HG03342 (cell line): Measurements from ENCODE around the gene MLST8.
A peak's percentile ranks its signal among the peaks of the same experiment; 100 is the strongest.

Experiments used
- ATAC-seq: cut with Tn5 transposase; IDR thresholded peaks from one replicate; pipeline ENCODE4 v1.9.1; 2021; ENCODE audit warnings: mild to moderate bottlenecking, moderate library complexity; ENCODE audit not compliant: unreplicated experiment

Gene MLST8

DNA sequence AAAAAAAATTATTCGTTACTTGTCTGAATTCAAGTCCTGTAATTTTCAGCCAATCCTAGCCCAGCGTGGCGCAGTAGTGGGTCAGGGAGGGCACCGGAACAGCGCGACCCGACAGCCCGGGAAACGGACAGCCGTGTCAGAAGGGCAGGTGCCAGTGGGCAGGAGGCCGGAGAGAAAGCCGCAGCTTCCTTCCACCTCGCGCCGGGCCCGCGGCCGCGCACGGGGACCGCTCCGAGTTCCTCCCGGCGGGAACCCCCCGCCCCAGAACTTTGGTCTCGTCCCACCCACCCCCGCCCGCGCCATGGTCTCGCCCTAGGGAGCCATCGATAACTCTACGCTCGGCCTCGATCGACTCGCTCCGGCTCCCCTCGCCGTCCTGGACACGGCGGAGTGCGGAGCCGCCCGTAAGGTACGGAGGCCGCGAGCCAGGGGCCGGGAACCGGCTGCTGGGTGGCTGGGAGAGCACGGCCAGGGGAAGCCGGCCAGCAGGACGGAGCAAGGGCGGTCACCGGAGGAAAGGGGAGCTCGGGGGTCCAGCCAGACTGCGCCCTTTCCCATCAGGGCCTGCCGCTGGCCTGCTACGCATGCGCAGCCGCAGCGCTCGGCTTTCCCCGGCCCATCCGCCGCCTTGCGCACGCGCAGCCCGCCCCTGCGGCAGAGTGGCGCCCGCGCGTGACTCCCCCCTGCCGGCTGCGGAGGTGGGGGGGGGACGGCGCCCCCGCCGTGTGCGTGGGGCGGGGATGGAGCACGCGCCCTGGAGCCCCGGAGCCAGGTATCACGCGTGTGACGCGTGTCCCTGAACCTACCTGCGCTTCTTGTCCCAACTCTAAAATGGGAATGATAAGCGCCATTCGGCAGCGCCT lies at the start of gene MLST8:
TSS of gene MLST8 (plus strand) at position 351 of the 863 bp plus-strand sequence. CDS start 632 bp downstream, outside the sequence.
- ATAC-seq = peak; percentile 71

- ATAC-seq = no peak
Observed at GRCh38 chr16:2155977-2156848, 49.0 kb upstream of the MLST8 start.

GRCh38 chr16:2156849-2157224 lies 48.4 kb upstream of the MLST8 start:
- ATAC-seq = no peak

GRCh38 chr16:2157480-2158261 lies 47.6 kb upstream of the MLST8 start:
- no peak for ATAC-seq

DNA sequence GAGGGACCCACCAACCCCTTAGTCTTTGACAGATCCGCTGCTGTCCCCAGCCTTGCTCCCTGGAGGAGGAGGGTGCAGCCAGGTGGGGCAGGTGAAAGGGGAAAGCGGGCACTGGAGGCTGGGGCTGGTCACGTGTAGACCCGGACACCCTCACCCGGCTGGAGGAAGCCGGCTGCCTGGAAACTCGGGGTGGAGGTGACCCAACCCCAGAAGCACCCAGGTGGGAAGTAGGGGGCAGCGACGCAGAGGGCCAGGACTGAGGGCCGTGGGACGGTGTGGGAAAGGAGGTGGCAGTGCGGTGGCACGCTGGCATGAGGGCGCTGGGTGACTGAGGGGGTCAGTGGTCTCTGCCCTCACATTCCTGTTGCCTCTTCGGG lies 47.0 kb upstream of the MLST8 start:
- ATAC-seq = no peak

- no peak for ATAC-seq
Observed at GRCh38 chr16:2159175-2159838, 45.9 kb upstream of the MLST8 start.

DNA sequence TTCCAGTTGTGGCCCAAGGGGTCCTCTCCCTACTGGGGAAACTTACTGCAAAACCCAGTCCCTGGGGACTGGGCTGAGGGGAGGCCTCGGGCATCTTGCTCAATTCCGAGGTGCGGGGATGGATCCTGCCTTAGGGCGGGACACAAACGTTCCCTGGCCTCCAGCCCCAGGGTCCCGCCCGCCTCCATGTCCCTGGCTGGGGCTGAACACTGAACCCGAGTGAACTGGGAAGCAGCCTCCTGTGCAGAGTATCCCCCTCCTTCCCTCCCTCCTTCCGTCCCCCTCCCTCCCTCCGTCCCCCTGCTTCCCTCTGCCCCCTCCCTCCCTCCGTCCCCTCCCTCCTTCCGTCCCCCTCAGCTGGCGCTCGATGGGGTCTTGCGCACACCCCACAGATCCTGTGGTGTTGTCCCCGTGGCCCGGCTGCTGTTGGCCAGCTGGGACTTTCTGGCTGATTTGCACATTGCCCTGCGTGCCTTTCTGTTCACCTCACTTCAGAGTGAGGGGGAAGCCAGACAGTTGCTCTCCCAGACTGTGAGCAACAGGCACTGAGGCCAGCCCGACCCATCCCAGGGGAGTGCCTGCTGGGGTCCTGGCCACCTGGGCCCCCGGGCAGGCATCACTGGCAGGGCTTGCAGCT lies 44.2 kb upstream of the MLST8 start:
- ATAC-seq = no peak

DNA sequence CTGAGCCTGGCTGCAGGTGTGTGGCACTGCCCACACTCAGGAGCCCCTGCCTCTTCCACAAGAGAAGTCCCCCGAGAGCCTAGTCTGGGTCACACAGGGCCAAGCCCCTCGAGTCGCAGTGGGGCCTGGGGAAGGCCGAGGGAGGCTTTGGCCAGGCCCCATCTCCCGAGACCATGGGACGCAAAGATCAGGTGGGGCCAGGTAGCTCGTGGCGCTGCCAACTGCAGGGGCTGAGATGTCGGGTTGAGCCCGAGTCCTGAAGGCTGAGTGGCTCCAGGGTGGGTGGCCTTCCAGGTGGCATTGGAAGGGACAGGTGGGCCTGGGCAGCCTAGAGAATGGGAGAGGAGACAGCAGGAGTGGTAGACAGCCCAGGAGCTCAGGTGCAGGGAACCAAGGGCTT lies 43.3 kb upstream of the MLST8 start:
- ATAC-seq = no peak

DNA sequence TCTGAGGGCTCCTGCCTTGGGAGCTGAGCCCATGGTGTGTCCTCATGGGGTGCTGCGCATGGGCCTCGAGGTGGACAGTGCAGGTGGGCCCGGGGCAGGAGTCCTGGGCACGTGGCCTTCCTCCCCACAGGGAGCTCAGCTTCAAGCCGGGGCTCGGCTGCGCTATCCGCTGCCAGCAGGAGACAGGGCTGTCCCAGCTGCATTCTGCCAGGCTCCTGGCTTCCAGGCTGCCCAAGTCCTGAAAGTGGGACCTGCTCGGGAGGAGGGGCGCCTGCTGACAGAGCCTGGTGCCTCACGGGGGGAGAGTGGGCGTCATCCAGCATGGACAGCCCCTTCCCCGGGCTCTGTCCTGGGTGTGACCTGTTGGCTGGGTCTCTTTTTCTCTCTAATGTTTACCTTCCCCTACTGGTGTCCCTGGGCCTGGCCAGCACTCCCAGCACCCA lies 42.6 kb upstream of the MLST8 start:
- ATAC-seq = no peak

- no peak for ATAC-seq
Observed at GRCh38 chr16:2163211-2163881, 41.9 kb upstream of the MLST8 start.

DNA sequence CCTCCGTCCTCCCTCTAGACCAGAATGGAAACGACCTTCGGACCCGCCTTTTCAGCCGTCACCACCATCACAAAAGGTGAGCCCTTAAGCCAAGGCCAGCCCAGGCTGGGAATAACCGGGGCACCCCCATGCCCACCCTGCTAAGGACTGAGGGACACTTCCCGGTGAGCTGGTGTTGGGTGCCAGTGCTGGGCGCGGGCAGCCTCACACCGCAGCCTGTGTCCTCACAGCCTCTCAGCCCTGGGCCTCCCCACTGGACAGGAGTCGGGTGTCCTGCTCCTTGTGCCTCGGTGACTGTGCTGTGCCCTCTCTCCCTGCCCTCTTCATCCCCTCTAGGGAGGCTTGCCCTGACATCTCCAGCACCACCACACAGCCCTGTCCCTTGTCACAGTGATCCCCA lies 39.4 kb upstream of the MLST8 start:
- no peak for ATAC-seq

GRCh38 chr16:2166263-2167067 lies 38.8 kb upstream of the MLST8 start:
- ATAC-seq = no peak

DNA sequence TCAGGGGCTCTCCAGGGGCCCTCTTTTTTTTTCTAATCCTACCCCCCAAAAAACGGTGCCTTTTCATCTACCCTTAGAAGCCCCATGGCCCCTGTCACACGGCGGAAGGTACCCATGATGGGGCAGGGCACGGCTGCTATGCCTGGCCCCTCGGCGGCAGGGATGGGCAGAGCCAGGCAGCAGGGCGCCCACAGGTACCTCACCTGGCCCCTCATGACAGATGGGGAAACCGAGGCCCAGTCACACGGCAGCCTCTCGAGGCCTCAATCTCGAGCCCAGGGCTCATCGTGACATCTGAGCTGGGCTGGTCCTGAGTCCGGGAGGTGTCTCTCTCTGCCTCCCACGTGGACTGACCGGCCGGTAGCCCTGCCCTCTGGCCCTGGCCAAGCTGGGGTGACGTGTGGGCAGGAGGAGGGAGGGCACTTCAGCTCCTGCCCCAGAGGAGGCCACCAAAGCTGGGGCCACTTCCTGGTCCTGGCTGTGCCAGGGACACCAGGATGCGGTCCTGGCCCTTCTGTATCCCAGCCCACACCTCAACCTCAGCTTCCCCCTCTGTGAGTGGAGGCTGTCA lies 38.1 kb upstream of the MLST8 start:
- ATAC-seq = no peak

DNA sequence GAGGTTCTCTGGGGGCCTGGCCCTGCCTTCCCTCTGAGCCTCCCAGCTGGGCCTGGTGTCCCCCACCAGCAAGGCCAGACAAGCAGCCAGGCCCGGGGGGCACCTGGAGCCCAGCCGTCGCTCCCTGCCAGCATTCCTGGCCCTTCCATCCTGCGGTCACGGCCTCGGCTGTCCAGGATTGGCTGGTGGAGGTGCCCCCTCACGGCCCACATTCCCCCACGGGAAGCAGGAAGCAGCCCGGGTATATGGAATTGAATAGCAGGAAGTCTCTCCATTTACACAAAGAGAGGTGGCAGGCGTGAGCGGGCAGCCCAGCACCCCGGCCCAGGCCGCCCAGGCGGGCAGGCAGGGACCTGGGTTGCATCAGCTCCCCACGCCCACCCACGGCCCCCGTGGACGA lies 35.2 kb upstream of the MLST8 start:
- ATAC-seq = no peak

DNA sequence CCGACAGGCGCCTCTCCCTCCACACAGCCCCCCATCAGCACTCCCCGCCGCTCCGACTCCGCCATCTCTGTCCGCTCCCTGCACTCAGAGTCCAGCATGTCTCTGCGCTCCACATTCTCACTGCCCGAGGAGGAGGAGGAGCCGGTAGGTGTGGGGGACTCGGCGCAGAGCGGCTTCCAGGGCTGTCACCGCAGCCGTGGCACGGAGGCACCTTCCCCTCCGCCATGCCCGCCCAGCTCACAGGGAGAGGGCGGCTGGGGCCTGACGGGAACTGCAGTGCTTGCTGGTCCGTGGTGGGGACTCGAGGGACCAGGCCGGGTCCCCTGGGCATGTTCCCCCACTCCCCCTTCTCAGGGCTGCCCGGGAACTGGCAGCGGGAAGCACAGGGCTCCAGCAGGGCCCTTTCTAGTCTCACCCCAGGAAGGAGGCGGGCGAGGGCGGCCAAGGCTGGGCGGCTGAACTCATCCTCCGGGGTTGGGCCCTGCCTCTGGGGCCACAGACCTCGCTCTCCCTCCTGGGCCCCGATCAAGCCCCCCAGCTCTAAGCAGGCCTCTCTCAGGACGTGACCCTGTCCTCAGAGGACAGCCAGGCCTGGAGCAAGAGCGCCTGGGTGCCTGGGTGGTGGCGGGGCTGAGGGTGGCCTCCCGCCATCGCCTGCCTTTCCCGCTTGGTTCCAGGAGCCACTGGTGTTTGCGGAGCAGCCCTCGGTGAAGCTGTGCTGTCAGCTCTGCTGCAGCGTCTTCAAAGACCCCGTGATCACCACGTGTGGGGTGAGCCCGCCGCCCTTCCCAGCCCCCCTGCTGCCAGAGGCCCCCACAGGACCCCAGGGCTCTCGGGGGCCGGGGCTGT lies 34.4 kb upstream of the MLST8 start:
- ATAC-seq = no peak

DNA sequence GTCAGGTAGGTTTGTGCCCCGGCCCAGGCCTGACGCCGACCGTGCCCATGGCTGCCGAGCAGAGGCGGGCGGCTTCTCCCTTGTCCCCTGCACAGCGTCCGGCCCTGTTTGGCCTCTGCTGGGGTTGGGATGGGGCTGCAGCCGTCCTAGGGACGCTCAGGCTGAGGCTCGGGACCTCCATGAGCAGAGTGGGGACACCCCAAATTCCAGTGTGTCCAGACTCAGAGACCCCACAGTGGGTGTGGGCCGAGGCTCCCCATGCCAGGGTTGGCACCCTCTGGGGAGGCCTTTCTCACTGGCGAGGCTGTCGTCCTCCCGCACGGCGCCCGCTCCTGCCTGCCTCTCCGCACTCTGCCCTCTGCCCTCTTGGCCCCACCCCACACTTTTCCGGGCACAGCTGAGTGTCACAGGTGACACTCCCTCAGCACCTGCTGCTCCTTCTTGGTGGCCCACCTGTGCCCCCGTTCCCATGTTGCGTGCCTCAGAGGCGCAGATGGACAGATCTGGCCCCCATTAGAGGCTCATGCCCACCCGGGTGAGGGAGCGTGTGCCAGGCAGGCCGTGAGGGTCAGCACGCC lies 33.6 kb upstream of the MLST8 start:
- no peak for ATAC-seq

DNA sequence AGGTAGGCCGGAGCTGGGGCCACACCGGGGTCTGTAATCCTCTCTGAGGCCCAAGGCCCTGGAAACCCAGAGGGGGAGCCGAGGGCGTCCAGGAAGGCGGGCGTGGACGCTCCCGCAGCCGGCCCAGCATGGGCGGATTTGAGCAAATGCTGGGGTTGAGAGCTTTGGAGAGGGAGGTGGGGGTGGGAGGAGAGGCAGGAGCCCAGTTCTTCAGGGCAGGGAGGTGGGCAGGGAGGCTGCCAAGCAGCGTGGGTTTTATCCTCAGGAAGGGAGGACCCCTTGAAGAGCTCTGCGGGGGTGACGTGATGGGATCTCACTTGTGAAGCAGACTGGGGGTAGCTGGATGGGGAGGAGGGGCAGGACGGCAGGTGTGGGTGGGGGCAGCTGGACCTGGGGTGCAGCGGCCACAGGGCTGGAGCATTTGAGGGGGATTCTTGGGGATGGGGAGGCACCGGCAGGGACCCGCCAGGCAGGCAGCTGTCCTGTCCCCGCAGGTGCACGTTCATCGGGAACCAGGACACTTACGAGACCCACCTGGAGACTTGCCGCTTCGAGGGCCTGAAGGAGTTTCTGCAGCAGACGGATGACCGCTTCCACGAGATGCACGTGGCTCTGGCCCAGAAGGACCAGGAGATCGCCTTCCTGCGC lies 32.4 kb upstream of the MLST8 start:
- ATAC-seq = no peak
